Right lobe of liver (tissue), 6 donors: ENCODE data around the gene GRAMD4. TPM values are rescaled to one million over a fixed set of nuclear protein-coding genes. Genes with fewer than 3 reads are reported as not detected.

Source experiments
- ATAC-seq, 4 donors: fragments of 200-7000 bp; cut with Tn5 transposase; one replicate each; pipeline ENCODE4 v1.9.1; 2020; ENCODE audit warnings: mild to moderate bottlenecking in 4 of 4, moderate library complexity in 4 of 4
- DNase-seq, 3 donors: peaks; one replicate each; pipeline ENCODE4 v3.0.0-alpha.2; 2020
- H3K27ac ChIP-seq, 3 donors: fragments of 200-600 bp; one replicate each; pipeline ENCODE4 v1.8.0; 2022
- H3K27me3 ChIP-seq, 2 donors: fragments of 200-600 bp; one replicate each; pipeline ENCODE4 v1.8.0; 2022
- H3K36me3 ChIP-seq, 4 donors: fragments of 200-600 bp; sonication (generic) in 1 of 4; one replicate each; pipeline versions ENCODE4 v1.5.1 to v1.8.0; 2017 to 2022; ENCODE audit warnings: control low read depth in 1 of 4
- H3K4me1 ChIP-seq, 4 donors: fragments of 200-600 bp; sonication (generic) in 1 of 4; one replicate each; pipeline versions ENCODE4 v1.5.1 to v1.8.0; 2017 to 2022; ENCODE audit warnings: control low read depth in 1 of 4
- H3K4me3 ChIP-seq, 3 donors: fragments of 200-600 bp; one replicate each; pipeline ENCODE4 v1.8.0; 2022
- H3K9me3 ChIP-seq, 4 donors: fragments of 200-600 bp; sonication (generic) in 1 of 4; one replicate each; pipeline versions ENCODE4 v1.5.1 to v1.8.0; 2017 to 2022; ENCODE audit warnings: control low read depth in 1 of 4
- POLR2A ChIP-seq: fragments of 450-650 bp; IDR thresholded peaks from one replicate; pipeline ENCODE4 v1.6.1; 2017; ENCODE audit warnings: antibody characterized with exemption, mild to moderate bottlenecking
- WGBS: methylation state at CpG from one replicate; pipeline ENCODE4 v1.1.6; 2018; ENCODE audit warnings: low coverage, low lambda C conversion rate; ENCODE audit not compliant: insufficient coverage; ENCODE audit errors: missing lambda C conversion rate; 5-methylcytosine and 5-hydroxymethylcytosine counted together
- intact Hi-C, 2 donors: fragments of 100-400 bp; cut with DNase I; formaldehyde crosslinking; loops; one replicate each; pipeline versions ENCODE4 v1.11.2 to v1.14.1; 2022
- total RNA-seq, 6 experiments: library from RNA; depleted of rRNA in 2 of 6; stranded (reverse); fragments of >200 nt in 2 of 6; fragmentation: NEBNext Ultra II Directional in 3 of 6; extraction: Animal tissue kit (Norgen Biotek cat#: 25700) in 3 of 6; gene quantifications; one replicate each; pipeline versions ENCODE4 v1.1.0 to v1.2.4, GENCODE V29; 2016 to 2023
- TF ChIP-seq, protein P1 (sequence below), 4 donors: fragments of 200-600 bp in 3 of 4; fragments of 450-650 bp in 1 of 4; IDR thresholded peaks; one replicate each; pipeline versions ENCODE4 v1.5.1 to v1.8.0; 2016 to 2022; ENCODE audit warnings: antibody characterized with exemption in 4 of 4, mild to moderate bottlenecking in 2 of 4
- donor health status: DM: no; HTN: yes; CAD: no.
- donor health status: DM: no; HTN: no; CAD: no.
- donor health status: DM: no; HTN: no; CAD: no.
- donor health status: DM: no; HTN: yes; CAD: no.
- donor health status: DM: no; HTN: yes; CAD: no.

GRAMD4 gene
- total RNA-seq, 6 experiments from 2014 or later: 29.7 to 72.0 (median 34.8) TPM

DNA sequence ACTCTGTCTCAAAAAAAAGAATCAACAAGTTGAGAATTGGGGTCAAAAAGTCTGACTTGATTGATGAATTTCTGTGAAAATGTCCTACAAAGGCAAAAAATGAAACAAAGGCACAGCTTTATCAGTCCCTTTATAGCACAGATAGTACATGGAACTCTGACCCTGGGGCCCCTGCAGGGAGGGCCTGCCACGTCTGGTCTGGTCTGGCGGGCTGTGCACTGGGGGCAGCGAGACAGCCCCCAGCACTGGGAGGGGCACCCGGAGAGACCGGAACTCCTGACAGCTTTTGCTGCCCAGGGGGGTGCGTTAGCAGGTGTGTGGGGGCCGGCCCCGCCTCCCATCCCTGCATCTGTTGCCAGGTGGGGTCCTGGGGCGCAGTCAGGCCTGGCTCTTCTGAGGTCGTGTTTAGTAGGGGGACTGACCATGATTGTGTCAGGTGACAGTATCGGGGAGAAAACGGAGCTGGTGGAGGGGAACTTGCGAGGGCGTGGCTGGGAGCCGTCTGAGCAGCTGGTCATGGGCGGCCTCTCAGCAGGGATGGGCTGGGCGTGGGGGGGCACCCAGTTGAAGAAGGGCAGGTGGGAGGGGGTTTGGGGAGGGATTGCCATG is 51.7 kb downstream of the GRAMD4 start:
- Histone ChIP-seq H3K9me3 (no peaks in the 10 kb centered on the region), H3K27me3 (no peaks in the 10 kb centered on the region), H3K4me3 (no peak overlapping the region), H3K36me3 (peaks cover 0 to 27% (median 5%) of the 10 kb centered on the region in 4 donors), H3K4me1 (no peaks in the 10 kb centered on the region), H3K27ac (no peak overlapping the region)
- no peak for DNase-seq
- 76% methylated on average over 10 of the region's 17 CpGs for WGBS
- intact Hi-C loops: no loop called here
- ATAC-seq: no peak
- TF ChIP-seq, protein P1, sequence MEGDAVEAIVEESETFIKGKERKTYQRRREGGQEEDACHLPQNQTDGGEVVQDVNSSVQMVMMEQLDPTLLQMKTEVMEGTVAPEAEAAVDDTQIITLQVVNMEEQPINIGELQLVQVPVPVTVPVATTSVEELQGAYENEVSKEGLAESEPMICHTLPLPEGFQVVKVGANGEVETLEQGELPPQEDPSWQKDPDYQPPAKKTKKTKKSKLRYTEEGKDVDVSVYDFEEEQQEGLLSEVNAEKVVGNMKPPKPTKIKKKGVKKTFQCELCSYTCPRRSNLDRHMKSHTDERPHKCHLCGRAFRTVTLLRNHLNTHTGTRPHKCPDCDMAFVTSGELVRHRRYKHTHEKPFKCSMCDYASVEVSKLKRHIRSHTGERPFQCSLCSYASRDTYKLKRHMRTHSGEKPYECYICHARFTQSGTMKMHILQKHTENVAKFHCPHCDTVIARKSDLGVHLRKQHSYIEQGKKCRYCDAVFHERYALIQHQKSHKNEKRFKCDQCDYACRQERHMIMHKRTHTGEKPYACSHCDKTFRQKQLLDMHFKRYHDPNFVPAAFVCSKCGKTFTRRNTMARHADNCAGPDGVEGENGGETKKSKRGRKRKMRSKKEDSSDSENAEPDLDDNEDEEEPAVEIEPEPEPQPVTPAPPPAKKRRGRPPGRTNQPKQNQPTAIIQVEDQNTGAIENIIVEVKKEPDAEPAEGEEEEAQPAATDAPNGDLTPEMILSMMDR (IDR thresholded peaks at IDR 0.05): no peak
- no peak for TF ChIP-seq POLR2A

DNA sequence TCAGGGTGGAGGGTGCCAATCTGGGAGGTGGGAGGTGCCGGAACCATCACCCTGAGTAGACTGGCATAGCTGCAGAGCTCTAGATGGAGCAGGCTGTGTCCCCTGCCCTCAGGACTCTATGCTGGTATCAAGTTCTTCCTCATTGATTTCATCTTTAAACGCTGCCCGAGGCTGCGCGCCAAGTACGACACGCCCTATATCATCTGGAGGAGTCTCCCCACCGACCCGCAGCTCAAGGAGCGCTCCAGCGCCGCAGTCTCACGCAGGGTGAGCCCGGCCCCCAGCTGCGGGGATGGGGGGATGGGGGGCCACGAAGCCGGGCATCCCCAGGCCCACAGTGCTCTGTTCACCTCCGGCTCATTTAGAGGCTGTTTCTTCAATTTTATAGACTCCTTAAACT is 52.5 kb downstream of the GRAMD4 start:
- ATAC-seq (no peak), DNase-seq (no peak)
- no peak overlapping the region for H3K27ac ChIP-seq
- H3K36me3 ChIP-seq: peaks cover 0 to 23% (median 6%) of the 10 kb centered on the region in 4 donors
- 86% methylated on average over 3 of the region's 18 CpGs for WGBS
- TF ChIP-seq, protein P1 (IDR thresholded peaks at IDR 0.05): no peak
- TF ChIP-seq POLR2A: no peak
- H3K27me3 ChIP-seq: no peaks in the 10 kb centered on the region
- intact Hi-C loops: no loop called here
- H3K4me1 ChIP-seq: peaks cover 0 to 5% (median 0%) of the 10 kb centered on the region in 4 donors
- H3K4me3 ChIP-seq: no peak overlapping the region
- H3K9me3 ChIP-seq: no peaks in the 10 kb centered on the region

DNA sequence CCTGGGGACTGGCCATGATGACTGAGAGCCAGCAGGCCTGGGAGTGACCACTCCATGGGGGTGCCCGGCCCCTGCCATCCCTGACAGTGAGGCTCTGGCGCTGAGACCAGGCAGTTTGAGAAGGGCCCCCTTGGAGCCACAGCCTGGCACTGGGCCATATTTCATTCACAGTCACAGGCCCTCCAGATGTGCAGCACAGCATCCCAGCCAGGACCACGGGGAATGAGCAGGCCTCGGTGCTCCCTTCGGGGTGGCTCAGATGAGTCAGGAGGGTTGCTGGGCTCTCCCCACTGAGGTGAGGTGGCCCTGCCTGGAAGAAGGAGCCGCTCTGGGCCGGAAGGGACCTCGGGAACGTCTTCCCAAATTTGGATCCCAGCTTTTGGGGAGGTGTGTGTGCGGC is 53.0 kb downstream of the GRAMD4 start:
- H3K9me3 ChIP-seq: no peaks in the 10 kb centered on the region
- WGBS: 33% methylated on average over 1 of the region's 10 CpGs
- no peaks in the 10 kb centered on the region for H3K27me3 ChIP-seq
- intact Hi-C loops: no loop called here
- DNase-seq: no peak
- H3K36me3 ChIP-seq: peaks cover 0 to 24% (median 6%) of the 10 kb centered on the region in 4 donors
- no peak for TF ChIP-seq POLR2A
- TF ChIP-seq, protein P1 (IDR thresholded peaks at IDR 0.05): no peak
- H3K4me1 ChIP-seq: peaks cover 0 to 5% (median 0%) of the 10 kb centered on the region in 4 donors
- no peak overlapping the region for H3K4me3 ChIP-seq
- no peak for ATAC-seq
- no peak overlapping the region for H3K27ac ChIP-seq

GRCh38 chr22:46673662-46674236 is 53.6 kb downstream of the GRAMD4 start:
- H3K4me1 ChIP-seq: peaks cover 0 to 5% (median 0%) of the 10 kb centered on the region in 4 donors
- intact Hi-C loops: no loop called here
- DNase-seq (no peak), ATAC-seq (no peak)
- H3K9me3 ChIP-seq: no peaks in the 10 kb centered on the region
- H3K4me3 ChIP-seq: no peak overlapping the region
- H3K27ac ChIP-seq: no peak overlapping the region
- peaks cover 0 to 21% (median 5%) of the 10 kb centered on the region in 4 donors for H3K36me3 ChIP-seq
- WGBS: 90% methylated on average over 8 of the region's 32 CpGs
- no peaks in the 10 kb centered on the region for H3K27me3 ChIP-seq
- TF ChIP-seq, protein P1 (IDR thresholded peaks at IDR 0.05): no peak
- TF ChIP-seq POLR2A: no peak
